ENCODE data around the gene BCL7B. TPM values are rescaled to one million over a fixed set of nuclear protein-coding genes. Genes with fewer than 3 reads are reported as not detected.

The BCL7B gene
- total and polyA plus RNA-seq, 2 experiments from 2014 or later, result 17.0 to 18.2 TPM

DNA sequence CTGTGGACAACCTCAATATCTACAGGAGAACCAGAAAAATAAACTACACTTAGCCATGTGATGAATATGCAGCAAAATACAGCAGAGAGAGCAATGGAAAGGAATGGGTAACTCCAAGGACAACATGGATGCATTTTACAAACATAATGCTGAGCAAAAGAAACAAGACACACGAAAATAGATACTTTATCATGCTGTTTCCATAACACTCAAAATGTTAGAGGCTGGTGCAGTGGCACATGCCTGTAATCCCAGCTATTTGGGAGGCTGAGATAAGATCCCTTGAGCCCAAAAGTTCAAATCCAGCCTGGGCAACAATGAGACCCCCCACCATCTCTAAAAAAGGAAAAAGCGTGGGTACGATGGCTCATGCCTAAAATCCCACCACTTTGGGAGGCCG, 8.3 kb downstream of the BCL7B start (continued):
- TF ChIP-seq ZNF462 (CRISPR knock-in tag; IDR thresholded peaks at IDR 0.05), result no peak
- no peak for TF ChIP-seq CREB1 (CRISPR knock-in tag; IDR thresholded peaks at IDR 0.05; ENCODE audit: low read depth)
- TF ChIP-seq NANOG (IDR thresholded peaks at IDR 0.05; ENCODE audit: borderline replicate concordance), result no peak
- TF ChIP-seq EZH2 (IDR thresholded peaks at IDR 0.05; ENCODE audit: low read depth, unreplicated experiment), result no peak
- no peak for TF ChIP-seq CTCF (conservative IDR thresholded peaks at IDR 0.05; ENCODE audit: low read depth in 2 of 2)

- no peak overlapping the region for H3K27ac Mint-ChIP-seq
- peaks cover 4% of the 10 kb centered on the region for H3K27me3 Mint-ChIP-seq (ENCODE audit: insufficient read depth, low read depth, poor library complexity)
- H3K36me3 Mint-ChIP-seq (ENCODE audit: low read depth), result peaks cover 28% of the 10 kb centered on the region
- Histone ChIP-seq H3F3A (replicated peaks; ENCODE audit: low read depth) (no peaks in the 10 kb centered on the region), H3K4me1 (ENCODE audit: insufficient read depth) (no peaks in the 10 kb centered on the region), H3K9me2 (ENCODE audit: insufficient read depth) (no peaks in the 10 kb centered on the region), H3K27me3 (ENCODE audit: insufficient read depth) (no peaks in the 10 kb centered on the region), H3K36me3 (ENCODE audit: insufficient read depth) (peaks cover 7% of the 10 kb centered on the region; the same call in 1 of the 2 replicates), H4K20me1 (replicated peaks; ENCODE audit: insufficient read depth) (no peaks in the 10 kb centered on the region; the same call in 1 of the 2 replicates), H3K4me2 (no peak overlapping the region), H3K4me3 (no peak overlapping the region), H3K27ac (ENCODE audit: low read depth) (no peak overlapping the region), H2AFZ (no peak overlapping the region), H3K79me2 (replicated peaks; ENCODE audit: insufficient read depth) (peaks cover 29% of the 10 kb centered on the region)
- no peaks in the 10 kb centered on the region for H3K4me1 Mint-ChIP-seq
- H3K9me3 Mint-ChIP-seq, result no peaks in the 10 kb centered on the region
- DNase-seq (ENCODE audit: low spot score) (no peak), ATAC-seq (no peak)
- TF ChIP-seq POLR2AphosphoS5 (IDR thresholded peaks at IDR 0.05; ENCODE audit: low read depth) (no peak), REST (IDR thresholded peaks at IDR 0.05; ENCODE audit: unreplicated experiment) (no peak), ZNF114 (CRISPR knock-in tag; IDR thresholded peaks at IDR 0.05) (no peak), STAT1 (IDR thresholded peaks at IDR 0.05; ENCODE audit: unreplicated experiment) (no peak), EZH2phosphoT487 (IDR thresholded peaks at IDR 0.05; ENCODE audit: unreplicated experiment) (no peak), NANOG (IDR thresholded peaks at IDR 0.05; ENCODE audit: borderline replicate concordance) (no peak)
- H3K4me3 Mint-ChIP-seq, result no peak overlapping the region
Observed at GRCh38 chr7:73547841-73548240, 9.6 kb downstream of the BCL7B start.
